Stimulated activated CD8-positive, alpha-beta memory T cell treated with anti-CD3 and anti-CD28 coated beads, Interleukin-15, amount 100 ng/mL, for 4 hours (primary cell): ENCODE results near the gene SLC7A9.
"Not testable (repeated sequence)": the region's sequence is repeated elsewhere in the genome, so short reads cannot be mapped to it uniquely, and the experiment has no call there.

ENCODE experiments used
- DNase-seq, 2 donors: peaks; one replicate each; pipeline ENCODE4 v3.0.0-alpha.2; 2020; ENCODE audit warnings: low read depth in 2 of 2

The SLC7A9 gene

GRCh38 chr19:32802840-32803239 lies 66.7 kb downstream of the SLC7A9 start:
- no peak for DNase-seq

GRCh38 chr19:32800754-32801153 lies 68.8 kb downstream of the SLC7A9 start:
- no peak for DNase-seq

GRCh38 chr19:32800191-32800590 lies 69.4 kb downstream of the SLC7A9 start:
- no peak for DNase-seq

GRCh38 chr19:32798201-32798600 lies 71.4 kb downstream of the SLC7A9 start:
- no peak for DNase-seq

GRCh38 chr19:32789429-32789828 lies 80.1 kb downstream of the SLC7A9 start:
- DNase-seq: no peak

- not testable (repeated sequence) for DNase-seq
Observed at GRCh38 chr19:32787895-32788294, 81.7 kb downstream of the SLC7A9 start.

- not testable (repeated sequence) for DNase-seq
Observed at GRCh38 chr19:32787161-32787813, 82.3 kb downstream of the SLC7A9 start.

GRCh38 chr19:32782089-32782488 lies 87.5 kb downstream of the SLC7A9 start:
- DNase-seq: not testable (repeated sequence)

GRCh38 chr19:32781280-32781679 lies 88.3 kb downstream of the SLC7A9 start:
- DNase-seq: no peak
